Fibroblast of skin of left quadriceps (primary cell): ENCODE results near the gene BRD1.
"Not testable (repeated sequence)": the region's sequence is repeated elsewhere in the genome, so short reads cannot be mapped to it uniquely, and the experiment has no call there.

ENCODE experiments used
- DNase-seq, 2 experiments: peaks; one replicate each; pipeline ENCODE4 v3.0.0-alpha.2; 2013; ENCODE audit warnings: low read depth in 2 of 2

The BRD1 gene

DNA sequence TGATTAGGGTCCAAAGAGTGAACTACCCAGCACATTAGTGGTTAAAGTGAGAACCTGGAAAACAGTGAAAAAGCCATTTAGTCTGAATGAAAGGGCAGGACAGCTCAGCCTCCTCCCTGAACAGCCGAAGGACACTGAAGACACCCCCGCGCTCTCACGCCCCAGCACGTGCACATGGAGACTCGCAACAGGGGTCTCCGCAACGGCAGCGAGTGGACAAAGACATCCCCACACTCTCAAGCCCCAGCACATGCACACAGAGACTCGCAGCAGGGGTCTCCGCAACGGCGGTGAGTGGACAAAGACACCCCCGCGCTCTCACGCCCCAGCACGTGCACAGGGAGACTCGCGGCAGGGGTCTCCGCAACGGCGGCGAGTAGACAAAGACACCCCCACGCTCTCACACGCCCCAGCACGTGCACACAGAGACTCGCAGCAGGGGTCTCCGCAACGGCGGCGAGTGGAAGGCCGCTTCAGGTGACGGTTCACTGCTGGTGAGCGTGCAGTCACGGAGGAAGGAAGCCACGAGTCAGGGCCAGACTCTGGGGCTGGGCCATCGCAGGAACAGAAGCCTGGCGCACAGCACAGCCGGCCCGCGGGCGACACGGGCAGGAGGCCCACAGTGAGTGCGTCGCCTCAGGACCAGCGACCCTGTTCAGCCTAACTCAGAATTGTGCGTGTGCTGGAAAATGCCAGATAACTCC is 43.6 kb downstream of the BRD1 start:
- no peak for DNase-seq

DNA sequence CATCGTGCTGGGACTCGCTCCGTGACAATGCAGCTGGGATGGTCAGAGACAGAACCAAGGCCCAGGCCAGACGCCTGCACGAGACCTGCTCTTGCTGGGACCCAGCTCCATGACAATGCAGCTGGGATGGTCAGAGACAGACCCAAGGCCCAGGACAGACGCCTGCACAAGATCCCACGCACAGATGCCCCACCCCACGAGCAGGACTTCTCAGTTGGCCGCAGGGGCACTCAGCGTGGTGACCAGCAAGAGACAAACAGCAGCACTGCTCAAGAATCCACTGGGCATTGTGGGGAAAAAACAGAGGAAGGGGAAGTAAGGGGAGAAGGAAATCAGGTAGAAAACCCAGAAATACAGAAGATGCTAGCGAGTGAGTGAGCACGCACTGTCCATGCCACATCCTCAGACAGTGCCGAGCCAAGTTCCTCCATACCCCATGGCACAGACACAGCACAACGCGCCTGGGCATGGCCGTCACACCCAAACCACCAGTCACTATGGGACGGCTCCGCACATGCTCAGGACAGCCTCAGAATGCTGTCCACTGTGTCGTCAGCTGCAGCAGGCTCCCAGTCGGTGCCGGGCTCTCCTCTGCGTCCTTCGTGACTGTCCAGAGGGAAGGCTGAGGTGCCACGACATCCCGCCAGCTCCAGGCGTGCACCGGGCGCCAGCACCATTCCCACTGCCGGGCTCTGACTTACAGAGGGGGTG is 44.5 kb downstream of the BRD1 start:
- DNase-seq = no peak

DNA sequence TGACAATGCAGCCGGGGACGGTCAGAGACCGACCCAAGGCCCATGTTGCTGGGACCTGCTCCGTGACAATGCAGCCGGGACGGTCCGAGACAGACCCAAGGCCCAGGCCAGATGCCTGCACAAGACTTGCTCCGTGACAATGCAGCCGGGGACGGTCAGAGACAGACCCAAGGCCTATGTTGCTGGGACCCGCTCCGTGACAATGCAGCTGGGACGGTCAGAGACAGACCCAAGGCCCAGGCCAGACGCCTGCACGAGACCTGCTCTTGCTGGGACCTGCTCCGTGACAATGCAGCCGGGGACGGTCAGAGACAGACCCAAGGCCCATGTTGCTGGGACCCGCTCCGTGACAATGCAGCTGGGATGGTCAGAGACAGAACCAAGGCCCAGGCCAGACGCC is 45.8 kb downstream of the BRD1 start:
- DNase-seq = not testable (repeated sequence)

DNA sequence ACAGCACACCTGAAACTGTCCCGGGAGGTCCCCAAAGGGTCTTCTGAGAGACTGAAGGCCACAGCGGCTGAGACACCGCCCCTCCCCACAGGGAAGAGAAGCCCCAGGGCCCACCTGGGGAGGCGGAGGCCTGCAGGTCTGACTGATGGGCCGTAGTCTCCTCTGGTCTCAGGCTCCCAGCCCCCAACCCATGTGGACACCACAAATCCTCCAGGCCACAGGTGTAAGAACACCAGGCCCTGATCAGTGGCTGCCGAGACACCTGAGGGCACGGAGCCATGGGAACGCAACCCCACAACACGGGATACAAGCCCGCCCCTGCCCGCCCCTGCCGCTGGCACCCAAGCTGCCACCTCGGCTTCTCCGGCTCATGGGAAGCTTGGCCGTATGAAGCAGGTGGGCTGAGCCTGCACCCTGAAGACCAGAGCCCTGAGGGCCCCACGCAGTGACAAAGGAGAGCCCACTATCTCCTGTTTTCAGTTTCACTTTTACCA is 46.3 kb downstream of the BRD1 start:
- DNase-seq = no peak

DNA sequence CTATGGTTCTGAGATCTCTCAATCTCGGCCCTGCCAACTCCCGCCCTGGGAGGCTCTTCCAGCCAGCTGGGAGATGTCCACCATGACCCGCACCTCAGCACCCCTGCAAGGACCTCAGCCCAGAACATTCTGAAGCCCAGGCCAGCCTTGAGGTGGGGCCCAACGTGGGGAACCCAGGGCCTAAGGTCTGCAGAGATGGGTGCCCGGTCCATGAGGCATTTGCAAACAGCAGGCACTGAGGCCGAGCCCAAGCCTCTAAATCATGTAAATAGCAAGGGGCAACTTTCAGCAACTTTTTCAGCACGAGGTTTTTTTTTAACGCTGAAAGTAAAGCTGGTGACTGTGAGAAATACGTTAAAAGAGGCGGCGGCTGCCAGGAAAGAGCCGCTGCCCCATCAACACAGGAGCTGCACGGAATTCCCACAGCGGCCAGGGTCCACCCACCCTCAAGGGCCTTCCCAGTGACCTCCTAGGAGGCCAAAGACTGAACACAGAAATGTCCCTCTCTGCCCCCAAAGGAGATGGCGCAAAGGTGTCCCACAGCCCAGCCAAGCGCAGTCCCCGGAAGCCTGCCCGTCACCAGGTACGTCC is 46.9 kb downstream of the BRD1 start:
- no peak for DNase-seq

DNA sequence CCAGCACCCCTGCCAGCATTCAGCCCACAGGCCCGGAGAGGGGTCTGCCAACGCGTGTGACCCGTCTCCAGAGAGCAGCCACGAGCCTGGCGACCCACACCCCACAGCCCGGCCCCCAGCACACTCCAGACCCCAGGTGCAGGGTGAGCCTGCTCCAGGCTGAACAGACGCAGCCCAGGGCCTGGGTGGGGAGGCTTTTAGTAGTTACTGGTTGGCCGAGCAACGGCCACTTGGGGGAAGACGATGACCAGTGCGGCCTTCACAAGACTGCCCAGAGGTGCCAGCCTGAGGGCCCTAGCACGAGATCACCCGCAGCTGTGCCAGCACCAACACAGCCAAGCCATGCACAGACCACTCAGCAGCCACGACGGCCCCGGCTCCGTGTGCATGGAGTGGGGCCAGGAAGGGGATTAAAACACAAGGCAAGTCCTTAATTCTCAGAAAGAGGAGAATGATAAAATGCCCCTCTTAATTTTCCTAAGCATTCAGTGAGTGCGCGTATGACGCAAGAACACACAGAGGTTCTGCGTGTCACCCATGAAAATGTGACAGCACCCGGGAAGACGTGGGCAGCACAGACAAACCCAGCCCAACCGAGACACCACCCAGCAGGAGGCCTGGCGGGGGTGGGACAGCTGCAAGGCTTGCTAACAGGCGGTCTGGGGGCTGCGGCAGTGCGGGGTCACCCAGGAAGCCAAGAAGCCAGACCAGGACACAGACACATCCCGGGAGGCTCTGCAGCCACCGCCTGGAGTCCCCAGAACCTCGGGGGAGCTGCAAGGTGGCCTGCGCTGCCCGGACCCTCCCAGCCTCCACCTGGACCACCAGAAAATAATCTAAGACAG is 47.6 kb downstream of the BRD1 start:
- DNase-seq = no peak

DNA sequence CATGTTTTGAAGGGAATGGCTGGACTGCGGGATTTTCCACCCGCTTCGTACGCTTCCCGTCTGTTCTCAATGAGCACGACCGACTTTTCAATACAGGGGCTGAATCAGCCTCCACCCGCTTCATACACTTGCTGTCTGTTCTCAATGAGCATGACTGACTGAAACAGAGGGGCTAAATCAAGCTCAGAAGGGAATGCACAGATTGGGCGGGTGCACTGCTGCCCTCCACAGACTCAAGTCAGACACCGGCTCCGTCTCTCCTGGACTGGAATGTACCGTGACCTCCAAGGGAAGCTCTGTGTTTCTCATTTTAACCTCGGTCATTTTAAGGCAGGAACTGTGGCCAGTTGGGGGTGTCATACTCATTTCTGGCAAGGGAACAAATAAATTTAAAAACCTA is 48.5 kb downstream of the BRD1 start:
- DNase-seq = no peak

DNA sequence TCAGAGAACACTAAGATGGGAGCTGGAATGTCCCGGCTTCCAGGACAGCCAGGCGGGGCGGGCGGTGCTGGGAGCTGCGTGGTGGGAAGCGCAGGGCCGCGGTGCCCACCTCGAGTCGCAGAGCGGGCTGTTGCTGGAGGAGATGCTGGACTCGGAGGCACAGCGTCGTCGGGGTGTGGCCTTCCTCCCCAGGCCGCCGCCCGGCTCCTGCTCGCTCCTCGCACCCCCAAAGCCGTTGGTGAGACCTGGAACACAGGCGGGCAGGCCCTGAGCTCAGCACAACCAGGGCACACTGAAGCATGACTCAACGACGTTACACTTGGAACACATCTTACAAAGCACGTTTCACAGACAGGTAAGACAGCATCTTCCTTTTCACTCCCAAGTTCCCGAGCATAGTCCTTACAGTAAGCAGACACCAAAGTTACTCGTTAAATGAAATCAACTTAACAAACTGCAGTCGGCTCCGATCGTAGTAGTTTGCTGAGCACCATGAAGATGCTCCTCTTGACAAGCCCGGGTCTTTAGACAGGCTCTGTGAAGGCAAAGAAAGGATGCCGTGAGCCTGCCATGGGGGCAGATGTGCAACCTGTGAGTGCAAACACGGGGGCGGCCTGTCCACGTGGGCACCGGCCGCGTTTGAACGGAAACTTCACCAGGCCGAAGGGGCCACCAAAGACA is 50.0 kb downstream of the BRD1 start:
- no peak for DNase-seq

DNA sequence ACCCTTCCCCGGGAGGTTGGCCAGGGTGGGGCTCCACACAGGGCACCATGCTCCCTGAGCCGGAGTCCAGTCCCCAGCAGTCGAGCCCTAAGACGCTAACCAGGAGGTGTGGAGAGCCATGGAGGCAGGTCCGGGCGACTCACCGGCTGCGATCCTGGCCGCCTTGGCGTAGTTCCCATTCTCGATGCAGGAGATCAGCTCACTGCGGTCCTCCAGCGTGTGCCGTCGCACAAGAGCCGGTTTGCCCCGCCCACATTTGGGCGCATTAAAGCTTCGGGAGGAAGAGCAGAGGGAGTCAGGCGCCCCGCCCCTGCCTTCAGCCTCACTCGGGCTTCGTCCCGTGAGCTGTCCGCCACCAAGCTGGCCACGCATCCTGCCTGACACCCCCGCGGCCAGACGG is 50.8 kb downstream of the BRD1 start:
- DNase-seq = no peak

DNA sequence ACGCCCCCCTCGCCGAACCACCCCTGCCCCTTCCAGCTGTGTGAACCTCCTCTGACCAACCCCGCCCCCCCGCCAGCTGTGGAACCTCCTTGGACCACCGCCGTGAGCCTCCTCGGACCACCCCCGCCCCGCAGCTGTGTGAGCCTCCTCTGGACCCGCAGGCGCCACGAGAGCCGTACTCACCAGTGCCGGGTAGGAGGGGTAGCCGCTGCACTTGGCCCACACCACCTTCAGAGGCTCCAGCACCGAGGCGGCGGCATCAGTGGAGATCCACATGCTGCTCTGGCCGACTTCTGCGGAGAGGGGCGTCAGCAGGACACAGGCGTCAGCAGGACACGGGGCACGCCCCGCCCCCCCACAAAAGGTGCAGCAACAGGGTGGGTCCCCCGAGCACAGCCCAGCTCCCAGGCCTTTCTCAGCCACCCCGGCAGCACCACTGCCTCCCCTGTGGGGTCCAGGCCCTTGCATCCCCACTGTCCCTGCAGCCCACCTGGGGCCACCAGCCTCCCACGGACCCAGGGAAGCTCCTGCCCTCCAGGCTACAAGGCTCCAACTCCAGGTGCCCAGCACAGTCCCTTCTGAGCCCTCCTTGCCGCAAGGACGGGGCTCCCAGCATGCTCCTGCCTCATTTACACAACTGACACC is 51.7 kb downstream of the BRD1 start:
- no peak for DNase-seq

DNA sequence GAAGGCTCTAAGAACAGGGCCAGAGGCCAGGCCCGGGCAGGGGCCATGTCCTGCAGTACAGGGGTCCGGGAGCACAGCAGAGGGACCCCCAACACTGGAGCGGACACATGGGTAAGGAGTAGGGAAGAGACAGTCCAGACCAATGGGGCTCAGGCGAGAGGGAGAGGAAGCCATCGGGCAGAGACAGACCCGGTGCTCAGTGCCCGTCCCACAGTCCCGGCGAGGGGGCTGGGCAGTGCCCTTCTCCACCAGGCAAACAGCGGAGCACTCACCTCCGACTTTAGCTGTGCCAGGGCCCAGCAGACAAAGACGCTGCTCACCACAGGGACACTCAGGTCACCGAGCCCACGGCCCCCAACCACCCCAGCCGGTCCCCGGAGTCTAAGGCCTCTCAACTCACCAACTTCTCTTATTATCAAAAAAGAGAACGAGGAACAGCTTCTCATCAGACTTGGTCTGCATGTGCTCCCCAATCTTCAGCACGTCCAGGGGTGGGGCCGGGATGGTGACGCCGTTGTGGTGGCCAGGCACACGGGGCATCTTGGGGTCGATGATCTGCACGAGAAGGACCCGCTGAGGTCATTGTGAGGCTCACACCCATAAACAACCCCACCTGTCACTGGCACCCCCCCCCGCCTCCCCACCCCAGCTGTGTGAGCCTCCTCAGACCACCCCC is 52.3 kb downstream of the BRD1 start:
- DNase-seq = no peak

DNA sequence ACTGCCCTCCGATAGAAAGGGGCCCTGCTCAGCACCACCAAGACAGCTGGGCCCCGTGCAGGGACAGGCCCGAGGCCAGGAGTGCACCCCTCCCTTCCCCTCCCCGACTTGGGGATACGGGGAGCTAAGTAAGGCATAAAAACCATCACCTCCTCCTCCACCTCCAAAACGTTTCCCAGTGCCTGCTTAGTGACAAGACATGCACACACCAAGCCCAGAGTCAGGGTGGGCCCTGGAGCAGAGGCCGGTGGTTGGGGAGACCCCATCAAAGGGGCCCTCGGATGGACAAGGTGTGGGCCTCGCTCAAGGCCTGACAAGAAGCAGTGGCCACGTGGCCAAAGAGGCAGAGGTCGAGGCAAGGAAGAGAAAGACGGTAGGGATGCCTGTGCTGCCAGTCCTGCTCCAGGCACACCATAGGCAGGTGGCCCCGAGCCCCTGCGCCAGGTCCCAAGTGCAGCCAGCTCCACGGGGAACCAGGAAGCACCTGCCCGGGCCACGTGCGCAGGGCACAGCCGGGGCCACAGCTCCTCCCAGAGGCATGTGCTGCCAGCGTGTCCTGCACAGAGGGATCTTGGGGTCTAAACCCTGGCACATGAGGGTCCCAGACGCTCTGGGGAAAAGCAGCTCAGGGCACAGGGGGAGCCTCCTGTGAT is 53.0 kb downstream of the BRD1 start:
- DNase-seq = no peak

DNA sequence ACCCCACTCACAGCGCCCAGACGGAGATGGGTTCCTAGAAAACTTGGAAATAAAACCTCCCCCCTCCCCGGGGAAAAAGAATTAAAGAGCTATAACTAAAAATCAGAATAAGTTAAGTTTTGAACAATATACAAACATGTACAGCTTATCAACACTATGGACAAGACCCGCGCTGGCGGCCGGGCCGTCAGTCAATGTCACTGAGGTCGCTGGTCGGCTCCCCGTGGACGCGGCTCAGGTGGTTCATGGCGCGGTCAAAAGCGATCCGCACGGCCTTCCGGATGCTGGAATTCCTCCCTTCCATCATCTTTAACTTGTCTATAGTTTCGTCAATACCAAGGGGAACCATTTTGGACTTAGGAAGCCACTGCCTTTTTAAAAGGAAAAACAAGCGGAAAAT is 53.6 kb downstream of the BRD1 start:
- no peak for DNase-seq

DNA sequence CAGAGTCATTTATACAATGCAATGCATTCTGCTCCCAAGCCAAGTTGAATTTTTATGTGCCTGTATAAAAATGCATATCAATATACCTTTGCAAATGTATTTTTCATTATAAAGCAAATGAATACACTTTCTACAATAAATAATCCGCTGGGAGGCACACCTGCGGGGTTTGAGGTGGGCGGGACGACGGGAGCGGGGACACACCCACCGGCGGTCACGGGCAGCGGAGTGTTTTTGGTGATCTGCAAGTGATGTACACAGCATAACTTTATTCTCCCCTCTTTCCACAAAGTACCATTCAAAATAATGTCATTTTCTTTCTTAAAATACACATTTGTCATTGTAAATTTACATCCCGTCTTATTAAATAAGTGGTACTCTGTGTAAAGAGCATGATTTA is 54.1 kb downstream of the BRD1 start:
- DNase-seq = no peak

DNA sequence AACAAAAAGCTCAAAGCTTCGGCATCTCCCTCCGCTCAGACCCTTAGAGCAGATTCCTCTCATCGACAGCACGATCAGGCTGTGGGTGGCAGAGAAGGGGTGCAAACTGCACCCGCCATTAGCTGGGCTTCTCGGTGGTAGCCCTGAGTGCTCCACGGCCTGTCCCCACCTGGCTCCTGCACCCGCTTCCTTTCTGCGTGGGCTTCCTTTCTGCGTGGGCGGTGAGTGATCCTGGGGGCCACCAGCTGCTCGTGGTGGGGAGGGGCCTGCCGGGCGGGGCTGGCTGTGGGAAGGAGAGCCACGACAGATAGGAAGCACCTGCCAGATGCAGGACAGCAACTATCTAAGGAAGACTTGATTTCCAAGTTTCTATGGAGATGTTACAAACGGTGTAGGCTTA is 55.0 kb downstream of the BRD1 start:
- DNase-seq = no peak

DNA sequence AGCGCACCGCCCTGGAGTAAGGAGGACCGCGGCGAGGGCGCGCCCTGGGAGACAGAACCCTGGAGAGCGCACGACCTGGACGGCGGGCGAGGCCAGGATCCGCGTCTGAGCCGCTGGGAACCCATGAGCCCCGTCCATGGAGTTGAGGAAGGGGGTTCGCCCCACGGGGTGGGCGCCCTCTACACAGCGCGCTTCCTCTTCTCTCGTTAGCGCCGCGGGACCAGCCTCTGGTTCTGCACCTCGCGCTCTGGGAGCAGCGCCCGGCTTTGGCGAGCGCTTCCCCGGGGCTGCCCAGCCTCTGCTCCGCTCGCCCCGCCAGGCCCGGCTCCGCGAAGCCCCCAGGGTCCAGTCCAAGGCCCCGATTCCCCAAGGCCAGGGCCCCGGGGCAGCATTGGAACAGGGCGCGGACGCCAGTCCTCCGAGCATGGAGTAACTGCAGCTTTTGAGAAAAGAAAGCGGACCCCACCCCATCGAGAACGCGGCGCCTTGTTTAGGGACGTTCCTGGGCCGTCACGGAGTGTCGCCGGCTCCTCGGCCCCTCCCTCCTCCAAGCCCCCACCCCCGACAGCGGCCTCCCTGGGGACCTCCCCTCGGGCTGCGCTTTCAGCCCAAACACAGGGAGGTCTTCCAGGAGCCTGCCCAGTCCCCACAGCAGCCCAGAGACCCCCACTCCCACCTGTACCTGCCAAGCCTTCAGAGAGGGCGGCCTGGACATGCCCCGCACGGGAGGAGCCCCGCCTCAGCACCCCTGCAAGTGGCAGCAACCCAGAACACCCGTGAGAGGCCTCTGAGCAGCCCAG is 56.2 kb downstream of the BRD1 start:
- no peak for DNase-seq

DNA sequence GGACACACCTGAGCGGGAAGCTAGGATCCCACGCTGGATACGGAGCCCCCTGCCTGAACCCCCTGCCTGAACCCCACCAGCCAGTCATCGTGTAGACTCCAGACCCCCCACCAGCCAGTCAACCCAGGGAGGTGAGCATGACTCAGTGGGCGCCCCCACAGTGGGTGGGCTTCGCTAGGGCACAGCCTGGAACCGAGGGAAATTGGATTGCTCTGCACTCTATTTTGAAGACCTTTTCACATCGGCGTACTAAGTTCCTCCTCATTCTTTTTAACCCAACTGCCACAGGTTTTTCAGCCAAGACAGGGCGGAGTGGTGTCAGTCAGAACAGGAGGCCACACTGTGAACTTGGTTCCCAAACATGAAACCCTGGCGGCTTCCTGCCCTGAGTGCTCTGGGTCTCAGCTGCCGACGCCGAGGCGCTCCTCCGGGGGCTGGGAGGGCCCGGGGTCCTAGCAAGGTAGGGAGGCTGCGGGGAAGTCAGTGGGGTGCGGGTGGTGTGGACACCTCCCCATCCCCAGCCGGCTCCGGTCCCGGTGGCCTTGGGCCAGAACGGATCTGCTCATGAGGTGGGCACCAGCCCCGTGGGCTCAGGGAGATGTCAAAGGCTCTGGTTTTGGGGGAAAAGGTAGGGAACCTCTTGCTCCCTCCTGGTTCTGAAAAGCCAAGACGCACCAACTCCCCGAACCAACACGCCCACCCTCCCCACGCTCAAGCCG is 57.0 kb downstream of the BRD1 start:
- no peak for DNase-seq
